Mammary epithelial cell (primary cell): ENCODE measurements around the gene NLRX1.

Experiments used
- CTCF ChIP-seq, 2 donors: IDR thresholded peaks in 1 of 2; conservative IDR thresholded peaks in 1 of 2; 2 replicates each; pipeline ENCODE4 v1.5.1; 2011 to 2012; ENCODE audit warnings: inconsistent platforms in 2 of 2, low read length in 2 of 2, mild to moderate bottlenecking in 2 of 2, control low read depth in 1 of 2, low read depth in 1 of 2; ENCODE audit not compliant: insufficient read depth in 1 of 2; ENCODE audit errors: extremely low read depth in 1 of 2
- EZH2 ChIP-seq: IDR thresholded peaks from 2 replicates; pipeline ENCODE4 v1.6.1; 2012; ENCODE audit warnings: low read length, inconsistent platforms, borderline replicate concordance

DNA sequence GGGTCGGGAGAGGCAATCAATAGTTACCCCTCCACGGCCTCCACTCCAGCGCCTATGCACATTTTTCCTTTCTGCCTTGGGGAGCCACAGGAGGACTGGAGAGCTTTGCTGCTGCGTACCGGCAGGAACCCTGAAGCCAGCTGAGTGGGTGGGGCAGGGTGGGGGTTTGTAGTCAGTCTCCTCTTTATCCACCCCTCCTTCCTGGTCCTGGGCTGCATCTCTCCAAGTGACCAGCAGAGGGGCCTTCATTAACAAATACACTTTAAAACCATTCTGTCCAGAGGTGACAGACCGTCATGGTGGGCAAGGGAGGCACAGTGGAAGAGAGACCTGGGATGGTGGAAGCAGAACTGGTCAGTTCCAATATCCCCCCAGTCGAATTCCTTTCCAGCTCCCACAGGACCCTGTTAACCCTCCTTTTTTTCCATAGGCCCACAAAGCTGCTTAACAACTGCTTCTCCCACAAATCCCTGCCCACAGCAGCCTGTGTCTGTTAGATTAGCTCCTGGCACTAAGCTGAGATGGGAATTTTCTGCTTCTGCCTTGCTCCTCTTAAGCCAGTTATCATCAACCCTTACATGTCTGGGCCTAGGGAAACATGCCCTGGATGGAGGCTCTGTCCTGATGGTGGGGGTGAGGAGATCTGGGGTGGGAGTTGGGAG, 23.6 kb upstream of the NLRX1 start:
- TF ChIP-seq CTCF (conservative IDR thresholded peaks at IDR 0.05 in 1 of 2, IDR thresholded peaks at IDR 0.05 in 1 of 2; ENCODE audit: extremely low read depth in 1 of 2, insufficient read depth in 1 of 2, low read depth in 1 of 2, low read length in 2 of 2) (peak; percentile 51 to 67), EZH2 (no peak)
